ENCODE measurements around the gene NXPH3.

NXPH3 gene

DNA sequence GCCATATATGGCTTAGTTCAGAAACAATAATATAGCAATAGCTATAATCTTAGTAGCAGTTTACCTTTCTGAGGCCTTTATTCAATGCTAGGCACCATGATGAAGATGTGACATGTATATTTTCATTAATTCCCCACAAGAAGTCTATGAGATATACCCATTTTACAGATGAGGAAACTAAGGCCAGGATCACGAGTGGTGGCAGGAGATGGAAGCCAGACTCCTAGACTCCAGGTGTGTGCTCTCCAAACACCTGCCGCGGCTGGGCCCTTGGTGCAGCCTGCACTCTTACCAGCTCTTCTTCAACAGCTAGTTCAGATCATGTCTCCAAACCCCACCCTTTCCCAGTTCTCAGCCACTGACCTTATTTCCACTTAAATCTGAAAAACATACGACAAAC, 15.2 kb downstream of the NXPH3 start:
- DNase-seq (ENCODE audit: low spot score) (no peak), FAIRE-seq (no peak)

DNA sequence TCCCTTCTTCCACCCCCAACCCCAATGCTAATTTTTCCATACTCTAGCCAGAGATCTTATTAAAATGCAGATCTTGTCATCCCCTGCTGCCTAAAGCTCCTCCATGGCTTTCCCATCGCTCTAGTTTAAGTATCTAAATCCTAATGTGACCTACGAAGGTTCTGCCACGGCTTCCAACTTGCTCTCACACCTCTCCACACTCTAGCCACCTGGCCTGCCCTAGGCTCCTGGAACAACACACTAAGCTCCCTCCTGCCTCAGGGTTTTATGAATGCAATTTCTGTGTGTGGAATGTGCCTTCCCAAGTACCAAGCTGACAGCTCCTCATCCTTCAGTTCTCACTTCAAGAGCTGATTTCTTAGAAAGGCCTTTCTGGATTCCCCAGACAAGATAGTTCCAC, 16.6 kb downstream of the NXPH3 start:
- FAIRE-seq = no peak

DNA sequence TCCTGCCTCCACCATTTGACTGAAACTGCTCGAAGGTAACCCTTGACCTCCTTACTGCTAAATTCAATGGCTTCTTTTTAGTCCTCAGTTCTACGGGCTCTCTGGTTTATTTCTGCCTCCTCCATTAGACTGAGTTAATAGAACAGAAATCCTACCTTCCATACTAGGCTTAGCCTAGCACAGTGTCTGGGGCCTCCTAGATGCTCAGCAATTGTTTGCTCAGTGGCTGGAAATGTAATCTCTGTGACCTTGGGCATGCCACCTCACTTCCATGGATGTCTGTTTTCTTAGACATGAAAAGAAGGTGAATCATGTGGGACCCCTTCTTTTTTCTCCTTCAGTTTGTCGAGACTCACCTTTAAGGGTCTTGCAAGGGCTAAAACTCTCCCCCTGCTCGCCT, 19.7 kb downstream of the NXPH3 start:
- no peak for FAIRE-seq
- DNase-seq (ENCODE audit: low spot score) = no peak

More for the DNA sequence above, 16.6 kb downstream of the NXPH3 start:
- DNase-seq (ENCODE audit: low spot score) = no peak

DNA sequence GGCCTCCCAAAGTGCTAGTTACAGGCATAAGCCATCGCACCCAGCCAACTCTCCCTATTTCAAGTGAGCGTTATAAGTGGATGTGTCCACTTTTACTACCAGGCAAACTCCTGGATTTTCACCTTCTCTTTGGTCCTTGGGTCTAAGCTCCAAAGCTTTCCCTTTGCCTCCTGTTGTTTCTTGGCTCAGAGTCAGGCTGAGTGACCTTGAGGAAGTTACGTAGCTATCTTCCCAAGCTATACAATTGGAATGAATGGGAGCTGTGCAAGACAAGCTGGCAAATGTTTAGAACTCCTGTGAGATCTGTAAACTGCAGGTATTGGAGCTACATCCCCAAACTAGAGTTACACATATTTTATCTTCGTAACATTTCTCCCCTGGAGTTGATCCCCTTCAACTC, 20.3 kb downstream of the NXPH3 start:
- FAIRE-seq (no peak), DNase-seq (ENCODE audit: low spot score) (no peak)

DNA sequence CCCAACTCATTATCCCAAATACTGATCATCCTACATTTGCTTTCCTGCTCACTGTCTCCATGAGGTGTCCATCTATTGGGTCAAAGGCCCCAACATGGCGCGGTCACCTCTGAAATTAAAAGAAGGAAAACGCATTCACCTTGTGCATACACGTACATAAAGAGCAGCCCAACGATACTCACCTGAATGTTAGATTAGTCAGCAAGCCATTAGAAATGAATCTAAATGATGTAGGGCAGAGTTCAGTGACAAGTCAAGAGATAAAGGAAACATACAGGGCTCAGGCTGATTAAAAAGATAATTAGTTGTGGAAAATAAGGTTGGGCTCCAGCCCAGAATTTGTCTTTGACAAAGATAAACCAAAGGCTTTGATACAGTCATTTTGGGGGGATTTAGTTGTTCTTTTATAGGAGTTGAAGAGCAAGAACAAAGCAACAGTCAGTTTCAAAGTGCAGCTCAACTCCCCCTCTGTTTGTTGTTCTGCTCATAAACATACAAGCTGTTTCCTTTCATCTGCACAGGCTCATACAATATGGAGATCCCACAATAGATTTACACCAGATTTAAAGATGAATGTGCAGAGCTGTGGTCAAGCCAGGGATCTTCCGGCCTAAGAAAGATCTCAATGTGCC, 21.1 kb downstream of the NXPH3 start:
- FAIRE-seq = no peak
- DNase-seq (ENCODE audit: low spot score) = no peak

DNA sequence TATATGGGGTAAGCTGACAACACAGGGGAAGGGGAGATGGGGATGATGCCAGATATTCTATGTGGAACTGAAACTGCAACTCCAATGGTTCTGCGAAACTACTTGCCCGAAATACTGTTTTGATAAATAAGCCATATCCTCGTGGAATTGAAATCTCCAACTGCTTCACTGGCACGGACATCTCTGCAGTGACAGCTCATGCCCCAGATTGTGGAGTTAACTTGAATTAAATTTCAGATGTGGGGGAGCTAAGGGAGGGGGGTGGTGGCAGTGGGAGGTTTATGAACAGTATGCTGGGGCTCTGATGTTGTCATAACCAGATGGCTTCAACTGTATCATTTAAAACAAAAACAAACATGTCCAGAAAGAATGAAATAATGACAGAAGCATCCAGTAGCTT, 21.8 kb downstream of the NXPH3 start:
- no peak for FAIRE-seq

DNA sequence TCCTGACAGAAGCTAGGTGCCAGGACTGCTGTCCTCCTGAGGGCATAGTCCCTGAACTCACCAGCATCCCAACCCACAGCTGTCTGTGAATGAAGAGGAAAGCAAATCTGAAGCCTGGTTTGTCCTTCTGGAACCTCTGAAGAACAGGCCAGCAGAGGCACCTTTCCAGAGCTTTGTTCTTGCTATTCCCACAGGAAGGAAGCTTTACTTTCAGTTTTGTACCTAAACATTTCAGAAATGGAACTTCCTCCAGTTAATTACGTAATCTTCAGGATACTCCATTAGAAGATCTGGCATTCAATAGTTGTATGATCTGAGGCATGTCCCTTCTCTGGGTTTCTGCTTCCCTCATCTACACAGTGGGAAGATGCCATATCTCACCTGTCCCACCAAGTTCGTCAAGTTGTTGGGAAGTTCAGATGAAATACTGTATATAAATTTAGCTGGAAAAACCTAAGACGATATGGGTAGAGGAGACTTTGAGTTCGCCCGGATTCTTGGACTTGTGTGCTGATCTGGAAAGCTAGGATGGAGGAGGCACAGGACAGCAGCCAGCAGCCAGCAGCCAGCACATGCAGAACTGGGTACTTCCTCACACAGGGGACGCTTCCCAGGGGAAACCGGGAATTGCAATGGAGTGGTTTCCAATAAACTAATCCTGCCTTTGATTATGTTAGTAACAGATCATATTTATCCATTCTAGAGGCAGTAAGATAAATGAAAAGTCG, 22.4 kb downstream of the NXPH3 start:
- DNase-seq (ENCODE audit: low spot score) (no peak), FAIRE-seq (no peak)

More for the DNA sequence above, 21.8 kb downstream of the NXPH3 start:
- no peak for DNase-seq (ENCODE audit: low spot score)

DNA sequence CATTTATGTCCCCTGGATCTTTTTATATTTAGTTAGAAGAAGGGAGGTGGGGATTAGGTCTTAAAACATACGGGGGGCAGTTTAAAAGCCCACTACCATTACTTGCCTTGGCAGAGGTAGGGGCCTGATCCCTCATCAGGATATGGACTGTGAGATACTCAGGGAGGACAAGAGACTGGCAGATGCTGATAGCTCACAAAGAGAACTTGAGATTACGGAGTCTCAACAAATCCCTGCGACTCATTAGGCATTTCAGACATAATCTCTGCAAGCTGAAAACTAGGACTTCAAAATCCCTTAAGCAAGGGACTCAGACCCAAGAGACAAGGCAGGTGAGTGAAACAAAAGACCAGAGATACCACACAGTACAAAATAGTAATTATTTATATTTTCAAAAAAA, 23.2 kb downstream of the NXPH3 start:
- DNase-seq (ENCODE audit: low spot score) = no peak
- no peak for FAIRE-seq

DNA sequence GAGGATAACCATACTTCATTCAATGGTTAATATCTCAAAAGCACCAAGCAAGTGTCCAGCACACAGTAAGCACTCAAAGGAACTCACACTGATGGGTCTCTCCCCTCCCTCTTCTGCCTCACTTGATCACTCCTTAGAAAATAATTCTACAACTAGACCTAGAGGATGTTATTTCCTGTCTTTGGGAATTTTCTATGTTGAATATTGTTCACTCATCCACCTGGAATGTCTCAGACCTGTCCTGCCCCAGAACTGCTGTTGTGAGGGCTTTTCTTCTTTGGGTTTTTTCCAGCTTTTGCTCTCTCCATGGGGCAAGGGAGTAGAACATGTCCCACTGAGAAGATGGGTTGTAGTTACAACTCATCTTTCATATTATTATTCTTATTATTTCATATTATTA, 25.3 kb downstream of the NXPH3 start:
- DNase-seq (ENCODE audit: low spot score) = no peak
- FAIRE-seq = no peak

DNA sequence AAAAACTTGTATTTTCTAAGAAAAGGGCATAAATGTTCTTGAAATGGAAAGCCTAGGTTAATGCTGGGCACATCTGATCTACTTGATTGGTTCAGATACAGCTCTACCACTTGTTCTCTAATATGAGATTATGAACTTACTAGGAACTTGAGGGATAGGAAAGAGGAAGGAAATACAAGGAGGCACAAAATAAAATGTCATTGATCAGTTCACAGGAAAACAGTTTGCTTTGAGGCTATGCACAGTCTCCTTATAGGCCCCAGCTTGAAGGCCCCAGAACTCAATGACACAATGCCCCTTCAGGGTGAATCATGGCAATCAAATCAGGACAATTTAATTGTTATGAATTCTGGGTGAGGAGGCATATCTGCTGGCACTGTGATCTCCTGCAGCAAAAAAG, 27.1 kb downstream of the NXPH3 start:
- FAIRE-seq (no peak), DNase-seq (ENCODE audit: low spot score) (no peak)

DNA sequence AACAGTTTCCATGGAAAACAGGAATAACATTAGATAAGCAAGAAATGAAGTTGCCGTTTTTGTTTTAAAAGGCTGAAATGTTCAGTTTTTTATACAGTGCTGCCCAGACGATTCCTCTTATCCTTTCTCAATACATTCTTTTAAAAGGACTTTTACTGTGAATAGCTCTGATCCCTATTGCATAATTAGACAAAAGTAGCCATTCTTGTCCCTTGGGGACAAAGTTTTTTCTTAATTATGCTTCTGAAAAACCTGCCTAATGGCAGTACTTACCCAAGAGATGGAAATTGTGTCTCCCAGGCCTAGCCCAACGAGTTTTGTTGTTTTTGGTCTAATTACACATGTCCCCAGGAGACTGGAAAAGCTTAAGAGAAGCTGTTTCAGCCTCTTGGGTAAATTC, 27.6 kb downstream of the NXPH3 start:
- DNase-seq (ENCODE audit: low spot score) (no peak), FAIRE-seq (no peak)

DNA sequence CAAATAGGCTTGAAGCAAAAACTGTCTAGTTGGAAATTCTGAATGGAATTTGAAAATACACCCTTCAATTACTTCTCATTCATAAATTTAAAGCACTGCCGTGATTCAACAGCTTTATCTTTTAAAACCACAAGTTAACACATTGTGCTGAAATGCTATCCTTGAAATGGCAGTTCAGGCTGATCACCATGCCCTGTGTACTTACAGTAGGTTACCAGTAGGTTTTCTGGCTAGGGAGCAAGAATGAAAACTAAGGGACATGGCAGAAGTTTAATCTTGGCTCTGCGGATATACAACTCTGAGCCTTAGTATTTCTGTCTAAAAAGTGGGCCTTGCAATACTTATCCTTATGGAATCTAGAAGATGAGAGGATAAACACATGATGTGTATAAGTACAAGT, 28.0 kb downstream of the NXPH3 start:
- DNase-seq (ENCODE audit: low spot score) = no peak
- FAIRE-seq = no peak

DNA sequence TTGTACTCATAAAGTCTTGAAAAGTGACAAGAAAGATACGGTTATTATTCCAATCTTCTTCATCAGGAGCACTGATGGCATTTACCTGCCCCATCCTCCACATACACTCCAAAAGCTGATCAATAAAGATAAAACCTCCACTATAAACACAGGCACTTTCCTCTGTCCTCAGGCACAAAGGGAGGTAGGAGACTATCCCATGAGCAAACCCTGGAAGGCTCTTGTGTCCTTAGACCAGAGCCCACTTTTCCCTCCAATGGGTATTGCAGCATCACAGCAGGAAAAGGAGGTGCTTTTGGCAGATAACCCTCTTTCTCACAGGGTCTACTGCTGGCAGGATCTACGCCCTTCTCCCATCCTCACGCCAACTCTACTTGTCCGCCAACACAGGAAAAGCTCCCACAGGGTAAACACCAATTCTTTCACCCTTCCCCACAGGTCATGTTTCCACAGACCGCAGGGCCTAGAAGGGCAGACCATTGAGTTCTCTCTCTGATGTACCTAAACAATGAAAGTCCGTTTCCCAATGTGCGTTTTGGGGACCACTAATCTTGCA, 28.7 kb downstream of the NXPH3 start:
- DNase-seq (ENCODE audit: low spot score) (no peak), FAIRE-seq (no peak)

DNA sequence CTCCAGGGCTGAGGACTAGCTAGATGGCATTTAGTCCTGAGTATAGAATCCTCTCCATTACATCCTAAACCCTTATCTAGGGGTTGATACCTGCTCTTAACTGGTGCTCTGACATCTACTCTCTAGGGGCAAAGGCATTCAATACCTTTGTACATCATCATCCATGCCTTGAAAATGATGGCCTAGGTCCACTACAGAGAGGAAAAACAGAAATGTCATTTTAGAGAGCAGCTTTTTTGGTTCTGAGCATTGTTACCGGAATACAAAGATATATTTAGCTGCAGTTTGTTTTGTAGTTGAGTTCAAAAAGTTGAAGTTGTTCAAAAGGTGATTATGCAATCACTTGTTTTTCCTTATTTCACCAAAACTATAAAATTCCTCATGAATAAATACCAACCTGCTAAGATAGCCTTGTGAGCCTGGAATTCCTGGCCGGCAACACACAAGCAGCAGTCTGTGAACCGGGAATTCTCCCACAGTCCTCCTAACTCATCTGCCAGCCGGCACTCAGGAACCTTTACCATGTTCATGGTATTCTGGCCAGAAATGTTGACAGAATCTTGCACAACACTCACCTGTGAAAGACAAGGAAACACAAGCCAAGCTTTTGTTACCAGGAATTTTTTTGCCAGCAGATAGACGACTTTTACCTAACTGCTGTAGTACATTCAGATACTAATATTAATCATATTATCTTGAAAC, 35.4 kb downstream of the NXPH3 start:
- no peak for DNase-seq (ENCODE audit: low spot score)
- FAIRE-seq = no peak

DNA sequence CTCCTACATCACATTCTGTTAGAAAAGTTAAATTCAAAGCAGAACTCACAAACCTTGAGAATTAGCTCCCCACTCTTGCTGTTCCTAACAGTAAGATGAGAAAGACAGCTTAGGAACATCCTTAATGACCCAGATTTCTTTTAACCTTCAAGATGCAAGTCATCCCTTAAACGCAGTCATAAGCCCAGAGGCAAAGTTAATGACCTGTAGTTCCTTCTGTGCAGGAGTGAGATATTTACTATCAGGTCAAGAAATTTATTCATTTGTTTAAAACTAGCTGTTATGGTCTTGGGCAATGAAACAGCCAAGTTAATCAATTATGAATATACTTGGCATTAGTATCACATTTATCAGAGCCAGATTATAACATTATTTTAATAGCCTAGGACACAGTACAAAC, 37.1 kb downstream of the NXPH3 start:
- no peak for FAIRE-seq

DNA sequence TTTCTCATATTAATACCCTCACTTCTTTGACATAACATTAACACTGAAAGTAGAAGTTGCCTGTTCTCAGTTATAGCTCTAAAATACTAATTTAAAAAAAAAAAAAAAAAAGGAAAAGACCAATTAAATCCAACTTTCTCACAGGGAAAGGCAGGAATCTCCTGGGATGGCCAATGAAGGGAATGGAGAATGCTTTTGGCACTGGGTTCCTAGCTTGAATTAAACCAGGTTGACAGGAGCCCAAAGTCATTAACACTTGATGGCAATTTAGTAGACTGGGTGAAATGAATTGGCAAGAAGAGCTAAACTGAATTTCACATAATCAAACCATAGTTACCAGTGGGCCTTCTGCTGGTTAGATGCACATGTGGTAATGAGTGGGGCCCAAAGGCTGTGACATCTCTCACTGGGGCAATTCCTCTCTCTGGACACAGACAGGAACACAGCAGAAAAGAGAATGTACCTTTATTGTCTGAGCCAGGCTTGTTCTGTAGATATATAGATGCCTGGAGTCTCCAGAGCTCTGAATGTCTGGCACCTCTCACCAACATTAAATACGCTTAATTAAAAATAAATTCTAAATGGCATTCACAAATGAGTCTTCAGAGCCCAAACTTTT, 37.6 kb downstream of the NXPH3 start:
- no peak for FAIRE-seq
- DNase-seq (ENCODE audit: low spot score) = no peak

More for the DNA sequence above, 37.1 kb downstream of the NXPH3 start:
- no peak for DNase-seq (ENCODE audit: low spot score)

DNA sequence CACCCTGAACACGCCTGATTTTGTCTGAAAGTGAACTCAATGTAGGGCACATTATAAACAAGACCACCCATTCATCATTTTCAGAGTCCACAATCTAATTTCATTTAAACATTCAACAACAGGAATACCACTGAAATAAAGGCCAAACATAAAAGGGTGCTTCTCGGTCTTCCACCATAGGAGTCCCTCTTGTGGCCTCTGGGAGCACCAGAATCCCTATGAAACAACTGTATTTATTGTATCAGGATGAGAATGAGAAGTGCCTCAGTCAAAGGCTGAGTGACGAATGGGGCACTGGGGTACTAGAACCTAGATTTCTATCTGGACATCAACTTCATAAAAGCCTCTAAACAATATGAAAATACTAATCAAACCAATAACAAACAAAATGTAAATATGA, 40.4 kb downstream of the NXPH3 start:
- no peak for FAIRE-seq
- DNase-seq (ENCODE audit: low spot score) = no peak

DNA sequence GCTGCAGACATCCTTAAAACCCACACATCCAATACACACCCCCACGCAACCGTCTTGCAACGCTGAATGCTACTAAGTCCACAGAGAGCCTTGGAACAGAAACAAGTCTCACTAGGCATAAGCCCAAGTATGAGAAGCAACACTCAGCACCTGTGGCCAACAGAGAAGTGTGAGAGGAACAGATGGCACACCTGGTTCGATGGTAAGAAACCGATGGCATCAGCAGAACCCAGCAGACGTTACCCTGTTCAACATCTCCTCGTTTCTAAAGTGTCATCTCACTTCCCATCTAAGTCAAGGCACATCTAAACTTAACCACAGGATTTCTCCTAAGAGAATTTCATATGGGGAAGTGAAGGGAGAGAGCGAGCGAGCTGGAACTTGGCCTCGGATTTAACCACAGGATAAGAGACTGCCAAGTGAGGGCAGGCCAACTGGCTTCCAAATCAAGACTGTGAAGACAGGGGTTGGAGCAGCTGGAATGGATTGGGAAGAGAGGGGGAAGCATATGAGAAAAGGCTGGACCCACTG, 41.0 kb downstream of the NXPH3 start:
- FAIRE-seq (no peak), DNase-seq (ENCODE audit: low spot score) (no peak)

DNA sequence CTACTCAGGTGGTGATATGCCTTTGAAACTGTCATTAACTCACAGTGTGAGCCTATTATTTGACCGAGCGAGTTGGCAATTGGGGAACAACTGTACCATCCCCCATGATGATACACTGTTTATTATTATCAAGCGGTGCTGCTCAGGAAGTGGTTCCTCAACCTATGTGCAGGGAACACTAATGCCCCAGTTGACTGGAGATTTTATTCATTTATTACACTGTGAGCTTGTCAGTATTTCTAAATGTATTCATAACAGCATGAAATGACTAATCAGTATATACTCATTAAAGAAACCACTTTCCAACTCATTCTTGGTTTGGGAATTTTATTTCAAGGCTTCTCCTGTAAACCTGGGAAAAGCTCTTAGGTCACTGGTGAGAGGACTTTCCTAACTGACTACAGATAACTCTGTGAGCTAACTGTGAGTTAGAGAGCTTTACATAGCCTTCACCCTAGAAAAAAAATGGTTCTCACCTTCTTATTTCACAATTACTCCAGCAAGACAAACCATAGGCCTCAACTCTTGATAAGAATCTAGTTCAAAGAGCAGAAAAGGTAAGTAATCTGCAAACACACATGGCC, 42.4 kb downstream of the NXPH3 start:
- no peak for DNase-seq (ENCODE audit: low spot score)
- FAIRE-seq = no peak

DNA sequence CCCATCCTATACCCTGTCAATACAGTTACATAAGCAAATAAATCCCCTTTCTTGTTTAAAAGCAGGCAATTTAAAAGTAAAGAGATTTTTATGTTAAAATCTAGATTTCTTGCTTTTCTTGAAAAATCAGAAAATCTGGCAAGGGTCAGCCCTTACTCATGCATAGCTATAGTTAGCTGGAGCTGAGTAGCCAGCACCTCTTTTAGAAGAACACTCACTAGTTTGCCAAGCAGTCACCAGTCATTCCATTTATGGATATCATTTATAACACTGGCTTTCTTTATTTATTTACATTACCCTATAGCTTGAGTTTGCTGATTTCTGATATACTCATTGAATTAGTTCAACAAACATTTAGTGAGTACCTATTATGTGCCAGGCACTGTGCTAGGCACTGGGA, 45.7 kb downstream of the NXPH3 start:
- FAIRE-seq = no peak
- no peak for DNase-seq (ENCODE audit: low spot score)

DNA sequence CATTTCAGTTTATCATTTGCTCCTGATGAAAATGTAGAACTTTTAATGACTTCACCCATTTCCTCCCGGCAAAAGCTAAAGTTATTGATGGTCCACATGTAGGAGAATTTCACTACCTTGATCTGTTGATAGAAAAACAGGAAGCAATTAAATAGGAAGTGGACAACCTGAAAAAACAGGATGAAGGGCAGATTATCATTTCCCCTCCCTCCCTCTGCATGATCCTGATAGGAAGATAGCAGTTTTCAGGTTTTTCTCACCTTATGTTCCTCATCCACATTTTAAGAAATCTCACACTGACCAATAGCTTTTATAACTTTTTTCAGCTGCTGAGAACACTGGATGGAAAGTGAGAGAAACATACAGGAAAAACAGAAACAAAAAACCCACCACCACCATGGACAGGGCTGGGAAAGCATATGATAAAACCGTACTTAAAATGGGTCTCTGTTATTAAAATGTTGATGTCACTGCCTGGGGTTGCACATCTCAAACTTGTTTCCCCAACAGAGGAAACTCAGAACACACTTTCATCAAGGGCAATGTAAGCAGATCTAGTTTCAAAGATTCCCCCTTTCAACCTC, 46.4 kb downstream of the NXPH3 start:
- FAIRE-seq (no peak), DNase-seq (ENCODE audit: low spot score) (no peak)

All from urothelium cell line (cell line).